ENCODE data around the gene EREG. TPM values are rescaled to one million over a fixed set of nuclear protein-coding genes. Genes with fewer than 3 reads are reported as not detected.

Gene EREG
- total and polyA plus RNA-seq, 2 of the 8 experiments (the other 6 are each of a cell fraction or from before 2014, with no cell fraction given) = not detected

GRCh38 chr4:74368596-74368995, 3.7 kb downstream of the EREG start:
- Histone ChIP-seq H3K14ac (ENCODE audit: insufficient read length) (no peak overlapping the region), H3K9me3 (ENCODE audit: insufficient read depth in 2 of 2, low read depth in 1 of 2, low read length in 1 of 2) (no peaks in the 10 kb centered on the region), H3K23me2 (ENCODE audit: low read depth, low read length) (peaks cover 13% of the 10 kb centered on the region), H4K20me1 (replicated peaks in 1 of 2; ENCODE audit: control insufficient read depth in 1 of 2, insufficient read depth in 2 of 2, low read length in 2 of 2) (no peaks in the 10 kb centered on the region), H3K56ac (replicated peaks; ENCODE audit: insufficient read length, low read depth, low read length) (no peak overlapping the region), H2AK5ac (ENCODE audit: low read depth, low read length) (no peak overlapping the region), H4K5ac (ENCODE audit: insufficient read length, low read depth, low read length) (no peak overlapping the region), H2AFZ (ENCODE audit: low read length) (no peak overlapping the region), H3K23ac (ENCODE audit: insufficient read length) (no peak overlapping the region), H4K91ac (replicated peaks; ENCODE audit: insufficient read length, low read length) (no peak overlapping the region), H2BK15ac (ENCODE audit: low read length) (no peak overlapping the region), H4K8ac (ENCODE audit: extremely low read depth, insufficient read depth, low read length) (no peak overlapping the region), H3K18ac (ENCODE audit: extremely low read depth, low read length) (no peak overlapping the region), H2BK12ac (ENCODE audit: low read depth, low read length) (no peak overlapping the region), H3K4me2 (ENCODE audit: insufficient read depth in 1 of 2, low read depth in 2 of 2, low read length in 2 of 2) (no peak overlapping the region), H2BK20ac (ENCODE audit: low read length) (no peak overlapping the region), H3K4me1 (replicated peaks in 1 of 4; ENCODE audit: control insufficient read depth in 3 of 4, insufficient read depth in 4 of 4, low read length in 3 of 4) (peaks cover 0 to 7% (median 1%) of the 10 kb centered on the region in 4 experiments; a peak in 3 of 7 replicates), H3K27ac (ENCODE audit: low read depth, low read length) (no peak overlapping the region), H3K27me3 (replicated peaks in 1 of 4; ENCODE audit: control insufficient read depth in 3 of 4, extremely low read depth in 1 of 4, insufficient read depth in 3 of 4, low read length in 3 of 4) (peaks cover 1 to 12% (median 6%) of the 10 kb centered on the region in 4 experiments; a peak in 5 of 7 replicates), H3K79me1 (ENCODE audit: low read depth, low read length) (no peaks in the 10 kb centered on the region), H2BK5ac (ENCODE audit: low read depth, low read length) (no peak overlapping the region), H3K9ac (replicated peaks in 1 of 4; ENCODE audit: extremely low read depth in 1 of 4, low read depth in 3 of 4, low read length in 3 of 4) (no peak overlapping the region), H3K4me3 (ENCODE audit: extremely low read depth in 1 of 4, insufficient read depth in 2 of 4, low read depth in 3 of 4, low read length in 4 of 4) (no peak overlapping the region), H2BK120ac (replicated peaks; ENCODE audit: low read depth, low read length) (no peak overlapping the region), H3K79me2 (ENCODE audit: control insufficient read depth in 1 of 2, insufficient read depth in 2 of 2, low read length in 2 of 2) (no peaks in the 10 kb centered on the region), H3K4ac (replicated peaks; ENCODE audit: insufficient read length, low read depth, low read length) (no peak overlapping the region), H3K36me3 (ENCODE audit: control insufficient read depth in 2 of 4, insufficient read depth in 4 of 4, low read length in 3 of 4) (no peaks in the 10 kb centered on the region)
- DNase-seq (ENCODE audit: low read depth in 1 of 2, low spot score in 2 of 2) = no peak
- 57% methylated on average over 4 of the region's 4 CpGs; no CpG with 5 or more reads in 1 of the 2 experiments for WGBS, 2 experiments (ENCODE audit: extremely low coverage in 1 of 2, insufficient coverage in 1 of 2, insufficient read length in 1 of 2, insufficient replicate concordance in 2 of 2, low coverage in 1 of 2, low lambda C conversion rate in 2 of 2, missing lambda C conversion rate in 1 of 2)
- POLR2A ChIA-PET (ENCODE audit: partially characterized antibody) = no interaction called here
- CTCF ChIA-PET (ENCODE audit: partially characterized antibody) = no interaction called here
- no peak for FAIRE-seq
- TF ChIP-seq NANOG (IDR thresholded peaks at IDR 0.05; ENCODE audit: insufficient read depth, low read depth, low read length, poor library complexity, severe bottlenecking) = no peak
- no peak for TF ChIP-seq SP4 (IDR thresholded peaks at IDR 0.05; ENCODE audit: low read length)
- TF ChIP-seq SIN3A (conservative IDR thresholded peaks at IDR 0.05 in 1 of 2, IDR thresholded peaks at IDR 0.05 in 1 of 2; ENCODE audit: low read depth in 1 of 2, low read length in 2 of 2) = no peak
- TF ChIP-seq CHD1 (IDR thresholded peaks at IDR 0.05; ENCODE audit: low read depth, low read length) = no peak
- TF ChIP-seq RBBP5 (IDR thresholded peaks at IDR 0.05; ENCODE audit: borderline replicate concordance, low read depth, low read length) = no peak
- TF ChIP-seq RXRA (IDR thresholded peaks at IDR 0.05; ENCODE audit: insufficient read depth, low read depth, low read length) = no peak
- no peak for TF ChIP-seq RNF2 (IDR thresholded peaks at IDR 0.05; ENCODE audit: borderline replicate concordance, low read depth, low read length, missing control alignments, poor library complexity, severe bottlenecking)
- TF ChIP-seq EP300 (IDR thresholded peaks at IDR 0.05; ENCODE audit: borderline replicate concordance in 1 of 2, low read depth in 2 of 2, low read length in 2 of 2) = no peak
- no peak for TF ChIP-seq ATF3 (IDR thresholded peaks at IDR 0.05; ENCODE audit: insufficient read depth, low read depth, low read length)
- no peak for TF ChIP-seq YY1 (IDR thresholded peaks at IDR 0.05; ENCODE audit: low read depth, low read length)
- no peak for TF ChIP-seq ATF2 (IDR thresholded peaks at IDR 0.05; ENCODE audit: low read length)
